Mesenchymal stem cell (in vitro differentiated cells and primary cell): ENCODE measurements around the gene PYROXD2.

ENCODE experiments used
- DNase-seq: peaks from one replicate; pipeline ENCODE4 v3.0.0-alpha.2; 2013
- H2AFZ ChIP-seq: one replicate; pipeline ENCODE4 v1.6.1; 2013; ENCODE audit warnings: low read depth, mild to moderate bottlenecking, control low read depth, inconsistent platforms, low read length, moderate library complexity
- H2AK5ac ChIP-seq: 2 replicates; pipeline ENCODE4 v1.6.1; 2013; ENCODE audit warnings: low read length, moderate library complexity, mild to moderate bottlenecking, inconsistent platforms; ENCODE audit not compliant: severe bottlenecking
- H2BK120ac ChIP-seq: one replicate; pipeline ENCODE4 v1.6.1; 2013; ENCODE audit warnings: low read depth, mild to moderate bottlenecking, inconsistent platforms, low read length, moderate library complexity
- H2BK12ac ChIP-seq, 2 experiments: one replicate each; pipeline ENCODE4 v1.6.1; 2013; ENCODE audit warnings: inconsistent platforms in 2 of 2, low read length in 2 of 2, mild to moderate bottlenecking in 2 of 2, moderate library complexity in 2 of 2, control low read depth in 1 of 2
- H2BK15ac ChIP-seq: one replicate; pipeline ENCODE4 v1.6.1; 2013; ENCODE audit warnings: mild to moderate bottlenecking, low read depth, inconsistent platforms; ENCODE audit not compliant: poor library complexity, severe bottlenecking
- H2BK5ac ChIP-seq: 2 replicates; pipeline ENCODE4 v1.6.1; 2013; ENCODE audit warnings: low read depth, mild to moderate bottlenecking, low read length, control low read depth, inconsistent platforms; ENCODE audit not compliant: poor library complexity, severe bottlenecking
- H3K14ac ChIP-seq, 2 experiments: one replicate each; pipeline ENCODE4 v1.6.1; 2013; ENCODE audit warnings: inconsistent platforms in 2 of 2, low read length in 2 of 2, control low read depth in 1 of 2, mild to moderate bottlenecking in 1 of 2, moderate library complexity in 1 of 2
- H3K18ac ChIP-seq, 2 experiments: one replicate each; pipeline ENCODE4 v1.6.1; 2013; ENCODE audit warnings: inconsistent platforms in 2 of 2, low read length in 2 of 2, control low read depth in 1 of 2, low read depth in 1 of 2, mild to moderate bottlenecking in 1 of 2
- H3K23ac ChIP-seq, 2 experiments: one replicate each; pipeline ENCODE4 v1.6.1; 2013; ENCODE audit warnings: inconsistent platforms in 2 of 2, low read length in 2 of 2, mild to moderate bottlenecking in 2 of 2, moderate library complexity in 2 of 2, control low read depth in 1 of 2
- H3K27ac ChIP-seq: 2 replicates; pipeline ENCODE4 v1.5.1; 2013; ENCODE audit warnings: mild to moderate bottlenecking, moderate library complexity, low read length, control low read depth, inconsistent platforms; ENCODE audit not compliant: poor library complexity, severe bottlenecking
- H3K27me3 ChIP-seq, 2 experiments: 2 replicates each; pipeline versions ENCODE4 v1.6.1 to v1.7.0; 2013; ENCODE audit warnings: low read length in 2 of 2, mild to moderate bottlenecking in 2 of 2, moderate library complexity in 2 of 2, control low read depth in 1 of 2, inconsistent platforms in 1 of 2; ENCODE audit not compliant: control insufficient read depth in 1 of 2, insufficient read depth in 1 of 2
- H3K36me3 ChIP-seq, 2 experiments: 2 replicates each; pipeline versions ENCODE4 v1.6.1 to v1.7.0; 2013; ENCODE audit warnings: low read length in 2 of 2, control low read depth in 1 of 2, inconsistent platforms in 1 of 2, low read depth in 1 of 2, mild to moderate bottlenecking in 1 of 2; ENCODE audit not compliant: insufficient read depth in 2 of 2, control insufficient read depth in 1 of 2
- H3K4ac ChIP-seq, 2 experiments: one replicate each; pipeline ENCODE4 v1.6.1; 2013; ENCODE audit warnings: inconsistent platforms in 2 of 2, low read length in 2 of 2, mild to moderate bottlenecking in 2 of 2, moderate library complexity in 2 of 2, control low read depth in 1 of 2, low read depth in 1 of 2
- H3K4me1 ChIP-seq: 2 replicates; pipeline ENCODE4 v1.6.1; 2013; ENCODE audit warnings: low read depth, low read length, control low read depth; ENCODE audit not compliant: control insufficient read depth, insufficient read depth
- H3K4me2 ChIP-seq: 2 replicates; pipeline ENCODE4 v1.6.1; 2013; ENCODE audit warnings: low read length, mild to moderate bottlenecking, inconsistent platforms; ENCODE audit not compliant: poor library complexity, severe bottlenecking
- H3K4me3 ChIP-seq, 2 experiments: 2 replicates each; pipeline versions ENCODE4 v1.5.1 to v1.7.0; 2013; ENCODE audit warnings: low read length in 2 of 2, mild to moderate bottlenecking in 2 of 2, control low read depth in 1 of 2, low read depth in 1 of 2; ENCODE audit not compliant: insufficient read depth in 1 of 2
- H3K79me1 ChIP-seq: replicated peaks from 2 replicates; pipeline ENCODE4 v1.6.1; 2013; ENCODE audit warnings: mild to moderate bottlenecking, control low read depth, low read length, inconsistent platforms; ENCODE audit not compliant: poor library complexity, severe bottlenecking
- H3K9ac ChIP-seq: 2 replicates; pipeline ENCODE4 v1.7.0; 2013; ENCODE audit warnings: mild to moderate bottlenecking, low read length, moderate library complexity
- H3K9me3 ChIP-seq: 2 replicates; pipeline ENCODE4 v1.7.0; 2013; ENCODE audit warnings: mild to moderate bottlenecking, low read length; ENCODE audit not compliant: control insufficient read depth
- H4K8ac ChIP-seq: one replicate; pipeline ENCODE4 v1.6.1; 2013; ENCODE audit warnings: inconsistent platforms, mild to moderate bottlenecking, low read length, moderate library complexity
- H4K91ac ChIP-seq: one replicate; pipeline ENCODE4 v1.6.1; 2013; ENCODE audit warnings: mild to moderate bottlenecking, low read length, inconsistent platforms
- WGBS: methylation state at CpG from one replicate; pipeline ENCODE4 v1.1.7; 2013; ENCODE audit warnings: mixed read lengths; 5-methylcytosine and 5-hydroxymethylcytosine counted together

PYROXD2 gene

DNA sequence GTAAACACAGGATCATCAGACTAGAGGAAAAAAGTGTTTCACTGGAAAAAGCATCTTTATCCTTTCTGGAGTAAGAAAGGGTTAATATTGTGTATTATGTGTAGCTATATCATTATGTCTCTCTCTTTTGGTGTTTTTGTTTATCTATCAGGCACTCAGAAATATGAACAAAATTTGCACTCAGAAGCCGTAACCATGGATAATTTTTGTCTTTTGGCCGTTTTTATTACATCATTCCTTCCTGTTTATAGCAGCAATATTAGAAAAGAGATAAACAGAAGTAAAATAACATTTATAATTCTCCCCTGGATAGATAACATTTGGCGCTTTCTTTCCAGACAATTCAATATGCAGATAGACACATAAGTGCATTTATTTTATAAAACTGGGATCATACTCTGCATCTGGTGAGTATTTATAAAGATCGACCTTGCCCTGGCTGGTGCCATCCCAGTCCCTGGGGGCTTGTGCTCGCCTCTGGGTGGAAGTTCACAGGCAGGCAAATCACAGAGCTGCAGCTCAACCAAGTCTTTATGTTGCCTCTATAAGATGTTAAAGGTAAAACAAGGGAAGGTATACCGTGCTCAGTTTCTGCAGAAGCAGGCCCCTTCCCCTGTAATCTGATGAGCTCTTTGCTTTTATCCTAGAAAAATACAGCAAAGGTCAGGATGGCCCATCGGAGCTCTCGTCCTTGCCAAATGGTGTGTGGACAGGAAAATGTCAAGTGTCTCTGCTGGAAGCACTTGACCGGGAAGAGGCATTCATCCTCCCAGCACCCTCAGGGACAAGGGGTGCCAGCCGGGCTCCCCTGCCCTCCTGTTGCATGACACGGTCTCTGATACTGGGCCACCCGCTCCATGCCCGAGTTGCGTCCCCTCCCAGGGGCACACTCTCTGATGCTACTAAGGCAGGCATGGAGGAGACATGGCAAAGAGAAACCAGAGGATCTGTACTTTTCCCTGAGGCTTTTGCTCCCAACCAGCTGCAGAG is 43.9 kb downstream of the PYROXD2 start:
- Histone ChIP-seq H2AK5ac (no peak overlapping the region), H4K91ac (no peak overlapping the region)

DNA sequence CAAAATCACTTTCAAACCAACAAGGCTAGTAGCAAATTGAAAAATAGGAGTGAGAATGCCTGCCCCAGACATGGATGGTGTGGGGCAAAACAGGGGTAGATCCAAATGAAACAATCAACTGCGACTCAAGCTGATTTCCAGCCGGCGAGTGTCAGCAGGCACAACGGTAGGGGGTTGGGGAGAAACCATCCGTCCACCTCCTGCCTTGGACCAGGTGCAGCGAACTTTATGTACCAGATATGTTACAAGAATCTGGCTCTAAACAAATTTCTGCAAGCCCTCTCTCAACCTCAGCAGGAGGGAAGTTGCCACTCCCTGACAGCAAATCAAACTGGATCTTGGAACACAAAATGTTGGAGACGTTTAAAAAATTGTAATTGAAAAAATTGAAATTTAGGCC is 45.2 kb downstream of the PYROXD2 start:
- H3K23ac ChIP-seq, result no peak overlapping the region
- H3K36me3 ChIP-seq, result no peaks in the 10 kb centered on the region
- no peak overlapping the region for H3K4ac ChIP-seq
- H4K91ac ChIP-seq, result no peak overlapping the region
- no peak overlapping the region for H2BK12ac ChIP-seq
- H3K4me2 ChIP-seq, result no peak overlapping the region
- H3K4me3 ChIP-seq, result no peak overlapping the region
- H3K9ac ChIP-seq, result no peak overlapping the region
- H2BK15ac ChIP-seq, result no peak overlapping the region
- H3K4me1 ChIP-seq, result peaks cover 5% of the 10 kb centered on the region
- H3K27me3 ChIP-seq, result peaks cover 0 to 4% of the 10 kb centered on the region in 2 experiments
- WGBS, result 85% methylated on average over 7 of the region's 7 CpGs
- H3K79me1 ChIP-seq, result no peaks in the 10 kb centered on the region
- no peak overlapping the region for H2AK5ac ChIP-seq
- no peak overlapping the region for H2BK5ac ChIP-seq
- no peak overlapping the region for H3K18ac ChIP-seq
- no peak overlapping the region for H2AFZ ChIP-seq
- H3K9me3 ChIP-seq, result no peaks in the 10 kb centered on the region
- no peak overlapping the region for H2BK120ac ChIP-seq
- H3K14ac ChIP-seq, result no peak overlapping the region
- DNase-seq, result no peak
- H3K27ac ChIP-seq, result no peak overlapping the region
- H4K8ac ChIP-seq, result no peak overlapping the region

More for the DNA sequence above, 43.9 kb downstream of the PYROXD2 start:
- Histone ChIP-seq H2BK5ac (no peak overlapping the region), H2BK12ac (peak overlapping the region; percentile 2 to 66), H2BK120ac (no peak overlapping the region), H3K4me3 (no peak overlapping the region), H2AFZ (no peak overlapping the region), H3K14ac (no peak overlapping the region), H3K27ac (no peak overlapping the region), H3K9ac (no peak overlapping the region), H3K36me3 (no peaks in the 10 kb centered on the region), H3K4ac (peak overlapping the region in 1 of 2 experiments; percentile 6), H3K4me2 (no peak overlapping the region), H3K23ac (no peak overlapping the region), H2BK15ac (no peak overlapping the region), H3K27me3 (peaks cover 0 to 4% of the 10 kb centered on the region in 2 experiments), H3K79me1 (no peaks in the 10 kb centered on the region), H4K8ac (no peak overlapping the region), H3K18ac (peak overlapping the region; percentile 19 to 31), H3K9me3 (no peaks in the 10 kb centered on the region), H3K4me1 (peaks cover 7% of the 10 kb centered on the region)
- no peak for DNase-seq
- 68% methylated on average over 12 of the region's 14 CpGs for whole genome bisulfite sequencing

DNA sequence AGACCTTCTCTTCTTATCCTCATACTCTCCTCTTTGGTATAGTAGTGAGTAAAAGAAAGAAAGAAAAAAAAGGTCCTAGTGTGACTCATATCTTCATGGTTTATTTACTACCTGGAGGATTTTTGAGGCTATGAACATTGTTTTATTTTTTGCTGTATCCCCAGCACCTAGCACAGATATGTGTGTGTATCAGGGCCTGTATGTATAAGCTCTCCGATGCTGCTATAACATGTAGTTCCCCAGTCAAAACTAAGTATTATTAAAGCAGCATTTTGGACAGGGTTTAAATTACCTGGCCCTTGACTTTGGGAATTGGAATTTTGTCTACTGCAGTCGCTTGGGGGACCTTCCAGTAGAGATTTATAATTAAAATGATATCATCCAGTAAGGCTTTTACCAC is 46.3 kb downstream of the PYROXD2 start:
- Histone ChIP-seq H2BK5ac (no peak overlapping the region), H3K18ac (no peak overlapping the region), H3K14ac (no peak overlapping the region), H3K36me3 (no peaks in the 10 kb centered on the region), H3K27me3 (peaks cover 0 to 4% of the 10 kb centered on the region in 2 experiments), H3K79me1 (no peaks in the 10 kb centered on the region), H3K4me3 (no peak overlapping the region), H2BK15ac (no peak overlapping the region), H2AFZ (no peak overlapping the region), H3K9ac (no peak overlapping the region), H3K4ac (no peak overlapping the region), H2BK120ac (no peak overlapping the region), H2AK5ac (no peak overlapping the region), H3K4me2 (no peak overlapping the region), H3K23ac (no peak overlapping the region), H4K8ac (no peak overlapping the region), H3K27ac (no peak overlapping the region), H3K9me3 (no peaks in the 10 kb centered on the region), H2BK12ac (no peak overlapping the region), H4K91ac (no peak overlapping the region), H3K4me1 (peaks cover 3% of the 10 kb centered on the region)
- no CpG with 5 or more reads among the region's 2 CpGs for WGBS
- DNase-seq, result no peak

DNA sequence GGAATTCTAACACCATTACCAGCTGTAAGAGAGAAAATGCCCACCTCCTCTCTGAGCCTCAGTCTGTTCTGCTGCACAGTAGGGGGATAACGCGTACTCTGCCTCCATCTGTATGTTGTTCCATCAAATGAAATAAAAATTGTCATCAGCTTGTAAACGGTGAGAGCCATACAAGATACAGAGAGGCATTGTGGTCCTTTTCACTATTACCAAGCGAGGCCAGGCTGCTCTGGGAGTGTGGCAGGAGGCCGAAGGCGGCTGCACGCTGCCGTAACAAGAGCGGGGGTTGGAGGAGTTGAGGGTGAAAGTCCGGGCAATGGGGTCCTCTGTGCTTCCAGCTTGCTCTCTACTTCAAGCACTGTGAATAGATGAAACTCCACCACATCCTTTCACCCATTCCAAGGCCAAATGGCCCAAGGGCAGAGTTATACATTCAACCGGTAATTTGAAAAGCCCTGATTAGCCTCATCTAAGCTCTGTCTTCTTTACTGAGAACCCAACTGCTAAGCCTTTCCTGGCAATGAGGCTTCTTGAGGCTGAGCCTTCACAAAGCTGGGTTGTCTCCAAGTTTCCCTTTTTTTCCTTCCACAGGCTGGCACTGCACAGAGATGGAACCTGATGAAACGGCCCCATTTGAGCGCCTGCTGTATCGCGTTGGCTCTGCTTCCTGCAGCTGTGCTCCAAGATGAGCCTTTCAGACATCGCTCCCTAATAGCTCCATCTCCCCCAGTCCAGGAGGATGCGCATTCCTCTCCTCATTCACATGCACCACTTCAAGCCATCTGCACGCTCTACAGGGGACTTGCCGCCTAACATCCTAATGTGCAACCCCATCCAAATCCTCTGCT is 47.2 kb downstream of the PYROXD2 start:
- Histone ChIP-seq H3K27ac (no peak overlapping the region), H3K4ac (peak overlapping the region in 1 of 2 experiments; percentile 73), H3K23ac (no peak overlapping the region), H4K91ac (peak overlapping the region; percentile 18), H2BK12ac (no peak overlapping the region), H2BK120ac (no peak overlapping the region), H4K8ac (no peak overlapping the region), H3K9ac (no peak overlapping the region), H3K36me3 (no peaks in the 10 kb centered on the region), H2BK5ac (no peak overlapping the region), H3K14ac (no peak overlapping the region), H3K27me3 (peaks cover 0 to 4% of the 10 kb centered on the region in 2 experiments), H3K4me1 (peaks cover 3% of the 10 kb centered on the region), H3K4me3 (no peak overlapping the region), H2AK5ac (no peak overlapping the region), H2BK15ac (no peak overlapping the region), H3K9me3 (no peaks in the 10 kb centered on the region), H3K18ac (no peak overlapping the region), H3K4me2 (no peak overlapping the region), H3K79me1 (no peaks in the 10 kb centered on the region), H2AFZ (no peak overlapping the region)
- no peak for DNase-seq
- WGBS, result 93% methylated on average over 14 of the region's 19 CpGs
